D341Med (cell line): Measurements from ENCODE around the gene PCDH9.
"Not testable (repeated sequence)": the region's sequence is repeated elsewhere in the genome, so short reads cannot be mapped to it uniquely, and the experiment has no call there.

Experiments
- DNase-seq: peaks from one replicate; pipeline ENCODE4 v3.0.0; 2012; ENCODE audit warnings: low spot score

Gene PCDH9

DNA sequence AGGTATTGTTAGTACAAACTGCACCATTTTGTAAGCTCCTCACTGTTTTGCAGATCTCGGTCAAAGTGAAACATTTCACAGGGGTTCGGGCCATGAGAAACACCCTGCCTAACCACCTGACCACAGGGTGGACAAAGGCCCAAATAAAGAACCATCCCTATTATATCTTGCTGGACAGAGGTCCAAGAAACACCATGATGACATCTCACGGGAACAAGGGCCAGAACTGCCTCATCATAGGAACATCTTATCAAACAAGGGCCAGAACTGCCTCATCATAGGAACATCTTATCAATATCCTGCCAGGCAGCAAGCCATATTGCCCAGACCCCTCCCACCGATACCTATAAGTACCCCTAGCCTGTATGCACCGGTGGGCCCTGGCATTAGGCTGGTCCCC, 99.7 kb downstream of the PCDH9 start:
- no peak for DNase-seq

DNA sequence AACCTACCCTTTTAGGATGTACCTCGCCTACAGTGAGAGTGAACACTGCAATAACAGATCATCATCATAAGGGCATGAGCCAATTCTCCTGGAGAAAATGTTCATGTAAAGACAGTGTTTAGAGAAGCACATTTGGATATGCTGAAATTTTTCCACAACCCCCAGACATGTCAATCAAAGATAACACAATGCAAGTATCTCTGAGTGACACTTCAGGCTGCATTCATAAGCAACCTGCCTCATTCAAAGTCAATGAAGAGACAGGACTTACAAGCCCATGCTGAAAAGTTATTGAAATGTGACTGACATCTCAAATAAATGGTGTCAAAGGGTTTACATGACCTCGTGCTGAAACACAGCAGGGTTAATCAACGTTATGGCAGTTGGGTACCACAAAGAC, 102.0 kb downstream of the PCDH9 start:
- no peak for DNase-seq

DNA sequence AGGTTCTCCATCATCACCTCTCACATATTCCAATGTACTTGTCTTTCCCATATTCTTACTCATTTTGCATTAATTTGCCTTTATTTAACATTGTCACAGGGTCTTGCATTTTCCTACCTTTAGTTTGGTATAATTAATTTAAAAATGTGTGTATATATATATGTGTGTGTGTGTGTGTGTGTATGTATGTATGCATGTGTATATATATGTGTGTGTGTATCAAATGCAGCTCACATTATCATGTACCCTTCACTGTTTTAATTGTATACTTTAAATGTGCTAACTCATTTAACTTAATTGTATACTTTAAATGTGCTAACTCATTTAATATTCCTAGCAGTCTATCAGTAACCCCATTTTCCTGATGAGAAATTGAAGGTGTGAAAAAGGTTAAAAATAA, 104.5 kb downstream of the PCDH9 start:
- DNase-seq = no peak

DNA sequence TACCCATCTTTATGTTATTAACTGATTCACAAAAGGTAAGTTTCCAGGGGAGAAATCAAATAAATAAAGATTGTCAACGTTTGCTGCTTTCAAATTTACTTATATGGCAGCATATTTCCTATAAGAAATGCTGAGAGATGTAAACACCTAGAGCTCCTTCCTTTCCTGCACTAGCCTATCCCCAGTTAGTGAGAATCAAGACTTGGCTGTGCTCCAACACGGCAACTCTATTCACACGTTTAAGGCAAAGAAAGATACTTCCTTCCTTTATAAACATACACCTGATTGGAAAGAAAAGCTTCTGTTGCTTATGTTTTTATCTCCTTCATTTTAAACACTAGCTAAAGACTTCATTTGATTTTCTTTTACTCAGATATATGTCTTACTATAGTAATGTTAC, 107.0 kb downstream of the PCDH9 start:
- DNase-seq = no peak

DNA sequence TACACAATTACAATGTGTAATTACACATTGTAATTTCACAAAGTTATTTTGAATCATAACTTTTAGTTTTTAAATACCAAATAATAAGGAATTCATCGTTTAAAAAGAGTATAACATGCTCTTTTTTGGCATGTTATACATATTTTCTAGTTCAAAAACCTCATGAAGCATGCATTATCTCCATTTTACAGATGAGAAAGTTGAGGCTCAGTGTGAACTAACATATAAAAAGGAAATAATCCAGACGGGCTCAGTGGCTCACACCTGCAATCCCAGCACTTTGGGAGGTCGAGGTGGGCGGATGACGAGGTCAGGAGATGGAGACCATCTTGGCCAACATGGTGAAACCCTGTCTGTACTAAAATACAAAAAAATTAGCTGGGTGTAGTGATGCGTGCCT, 107.9 kb downstream of the PCDH9 start:
- no peak for DNase-seq

DNA sequence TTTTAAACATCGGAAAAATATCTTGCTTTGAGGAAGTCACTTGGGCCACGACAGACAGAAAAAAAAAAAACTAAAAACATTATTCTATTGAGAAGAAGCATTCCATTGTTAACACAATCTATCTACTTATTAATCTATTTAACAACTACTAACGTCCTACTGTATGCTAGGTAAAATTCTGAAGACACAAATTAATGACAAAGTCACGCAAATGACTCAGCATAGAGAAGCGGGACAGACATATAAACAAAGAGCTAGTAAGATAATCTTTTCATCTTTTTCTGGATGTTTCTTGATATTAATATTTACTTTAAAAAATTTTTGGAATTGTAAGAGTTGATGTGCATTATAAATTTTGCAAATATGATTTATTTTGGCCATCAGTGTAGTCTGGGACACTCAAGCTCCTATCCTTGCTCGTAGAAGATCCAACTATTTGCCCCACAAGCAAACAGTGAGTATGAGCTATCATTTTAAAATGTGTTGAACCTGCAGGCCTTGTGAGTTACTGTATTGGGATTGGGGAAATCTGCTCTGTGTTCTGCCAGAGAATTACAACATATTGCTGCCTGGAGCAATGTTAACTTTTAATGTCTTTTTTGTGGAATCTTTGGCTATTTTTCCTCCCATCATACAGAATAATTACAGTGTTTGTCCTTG, 109.1 kb downstream of the PCDH9 start:
- no peak for DNase-seq

DNA sequence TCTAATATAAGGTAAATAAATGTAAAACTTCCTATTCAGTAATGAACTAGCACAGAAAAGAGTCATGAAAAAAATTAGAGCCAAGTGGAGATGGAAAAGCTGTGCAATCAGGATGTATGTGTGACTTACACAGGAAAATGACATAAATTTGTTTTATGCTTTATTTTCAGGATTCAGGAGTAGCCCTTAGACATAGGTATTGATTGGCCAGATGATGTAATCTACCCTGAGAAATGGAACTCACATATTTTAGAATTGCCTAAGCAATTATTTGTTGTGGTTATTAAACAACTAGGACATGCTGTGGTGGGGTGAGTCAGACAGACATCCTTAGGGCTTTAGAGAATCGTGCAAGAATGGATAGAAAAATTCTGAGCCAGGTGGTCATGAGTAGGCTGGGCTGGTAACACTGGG, 110.6 kb downstream of the PCDH9 start:
- no peak for DNase-seq

DNA sequence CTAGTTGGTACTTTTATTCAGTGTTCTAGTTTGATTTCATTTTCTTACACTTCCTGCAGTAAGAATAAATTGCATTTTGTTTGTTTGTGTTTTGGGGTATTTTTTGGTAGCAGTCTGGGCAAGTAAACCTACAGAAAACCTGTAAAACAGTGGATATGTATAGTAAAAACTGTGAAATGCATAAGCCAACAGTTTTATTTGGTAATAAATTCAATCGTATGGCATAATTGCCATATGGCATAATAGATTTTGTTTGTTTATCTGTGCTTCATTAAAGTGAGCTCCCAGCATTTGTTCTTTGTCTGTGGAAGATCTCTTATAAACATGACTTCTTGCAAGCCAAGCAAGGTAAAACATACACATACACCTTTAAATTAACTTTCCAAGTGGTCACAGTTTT, 111.9 kb downstream of the PCDH9 start:
- no peak for DNase-seq

DNA sequence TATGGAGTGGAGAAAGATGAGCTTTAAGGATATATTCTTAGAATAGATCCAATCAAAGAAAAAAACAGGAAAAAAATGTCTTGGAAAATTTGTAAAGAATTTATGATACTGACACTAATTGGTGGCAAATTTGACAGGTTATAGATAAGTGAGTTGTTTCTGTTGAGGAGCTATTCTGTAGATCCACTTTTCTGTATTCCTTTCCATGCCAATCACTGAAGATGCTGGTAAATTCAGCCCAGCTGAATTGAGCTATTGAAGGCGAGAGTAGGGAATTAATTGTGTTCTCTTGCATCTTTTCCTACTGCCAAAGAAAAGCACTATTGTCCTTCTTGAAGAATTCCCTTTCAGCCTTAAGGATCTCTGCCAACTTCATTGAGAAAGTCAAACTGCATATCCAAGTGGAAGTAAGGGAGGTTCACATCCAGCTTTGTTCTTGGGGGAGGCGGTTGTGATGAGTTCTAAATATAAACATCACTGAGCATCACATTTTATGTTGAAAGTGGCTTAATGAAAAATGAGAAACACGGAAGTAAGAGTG, 113.1 kb downstream of the PCDH9 start:
- DNase-seq = no peak

DNA sequence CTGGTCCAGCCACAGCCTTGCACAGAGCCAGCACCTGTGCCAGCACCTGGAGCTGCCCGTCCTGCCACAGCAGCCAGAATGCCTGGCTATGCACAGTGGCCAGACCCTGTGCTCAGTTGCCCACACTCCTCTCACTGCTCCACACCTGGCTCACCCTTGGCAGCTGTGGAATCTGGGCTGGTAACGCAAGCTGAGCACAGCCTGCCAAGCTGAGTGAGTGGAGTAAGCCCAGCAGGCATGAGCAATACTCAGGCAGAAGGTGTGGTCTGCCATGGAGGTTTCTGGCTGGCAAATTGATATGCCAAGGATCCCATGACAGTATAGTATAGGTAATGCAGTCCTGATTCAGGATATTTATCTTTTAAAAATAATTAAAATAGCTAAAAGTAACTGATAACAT, 122.2 kb downstream of the PCDH9 start:
- no peak for DNase-seq

DNA sequence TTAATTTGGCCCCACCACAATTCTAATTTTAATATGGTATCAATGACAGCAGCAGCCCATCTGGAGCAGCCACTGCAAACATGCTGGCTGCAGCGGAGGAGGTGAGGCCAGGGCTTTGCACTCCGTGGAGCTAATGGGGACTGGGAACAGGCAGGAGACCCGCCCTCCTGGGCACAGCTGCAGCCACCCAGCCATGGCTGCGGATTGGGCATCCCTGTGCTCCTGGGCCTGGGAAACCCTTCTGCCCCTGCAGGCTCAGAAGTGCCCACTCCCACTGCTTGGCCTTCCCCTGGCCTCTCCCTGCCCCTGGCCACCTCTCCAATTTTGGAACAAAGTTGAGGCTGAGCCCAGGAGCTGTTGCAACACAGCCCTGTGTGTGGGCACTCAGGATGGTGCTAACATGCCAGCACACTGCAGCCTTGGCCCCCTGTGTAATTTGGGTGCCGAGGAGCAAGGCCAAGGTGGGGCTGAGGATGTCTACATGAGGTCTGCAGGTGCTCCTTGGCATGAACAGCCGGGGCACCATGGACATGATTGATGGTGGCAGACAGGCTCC, 123.6 kb downstream of the PCDH9 start:
- no peak for DNase-seq

DNA sequence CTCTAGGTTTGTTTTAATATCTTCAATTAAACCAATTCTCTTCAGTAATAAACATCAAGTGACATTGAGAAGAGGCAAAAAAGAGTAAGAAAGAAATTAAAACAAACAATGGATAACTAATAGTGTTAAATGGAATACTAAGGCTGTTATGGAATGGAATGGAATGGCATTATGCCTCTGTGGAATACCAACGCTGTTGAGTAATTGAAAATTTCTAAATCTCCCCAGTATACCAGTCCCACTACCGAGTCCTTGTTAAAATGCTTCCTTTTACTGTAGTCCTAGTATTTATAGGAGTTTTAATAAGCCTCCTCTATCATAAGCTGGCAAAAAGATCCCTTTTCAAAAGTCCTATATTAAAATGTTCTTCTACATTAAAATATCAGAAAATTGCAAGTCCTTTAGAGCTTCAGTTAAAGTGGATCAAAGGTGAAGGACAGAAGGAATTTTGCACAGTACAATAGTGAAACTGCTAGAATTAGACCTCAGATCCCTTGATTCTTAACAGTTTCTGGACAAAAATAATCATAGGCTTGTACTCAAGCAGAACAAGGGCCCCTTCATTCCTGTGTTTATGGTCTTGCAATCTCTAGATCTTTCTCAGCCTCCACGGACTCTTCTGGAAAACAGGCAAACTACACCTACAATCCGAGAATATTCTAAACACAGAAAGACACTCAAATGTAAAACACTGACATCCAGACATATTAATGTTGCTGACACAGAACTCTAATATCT, 128.2 kb downstream of the PCDH9 start:
- no peak for DNase-seq

DNA sequence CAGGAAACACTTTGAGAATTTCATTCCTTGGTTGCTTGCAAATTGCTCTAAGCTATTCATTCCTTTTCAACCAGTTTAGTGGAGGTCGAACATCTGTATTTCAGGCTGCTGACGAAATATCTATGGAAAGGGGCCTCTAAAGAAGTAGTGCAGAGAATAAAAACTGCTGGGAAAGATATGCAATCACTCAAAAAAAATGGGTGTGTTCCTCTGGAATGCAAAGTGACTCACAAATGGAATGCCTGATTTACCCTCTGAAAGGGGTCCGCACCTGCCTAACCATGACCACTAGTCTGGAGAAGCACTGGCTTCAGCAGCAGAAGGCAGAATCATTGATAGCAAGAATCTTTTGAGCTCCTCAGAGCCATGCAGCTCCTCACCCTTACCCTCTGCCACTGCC, 129.4 kb downstream of the PCDH9 start:
- no peak for DNase-seq

DNA sequence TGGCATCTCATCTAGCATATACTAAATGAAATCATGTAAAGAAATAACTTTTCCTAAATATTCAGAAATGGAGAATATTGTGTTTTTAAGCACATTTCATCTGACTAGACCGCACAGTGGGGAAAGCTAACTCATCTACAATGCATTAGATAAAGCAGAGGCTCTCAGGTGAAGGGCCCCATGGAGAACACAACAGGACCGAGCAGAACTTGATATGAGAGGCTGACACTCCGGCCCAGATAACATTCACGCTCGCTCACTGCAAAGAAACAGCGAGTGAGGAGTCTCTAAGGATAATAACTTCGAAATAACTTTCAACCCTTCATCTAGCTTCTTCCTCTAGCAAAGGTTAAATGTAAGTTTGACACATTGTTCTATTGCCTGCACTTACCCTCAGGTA, 130.6 kb downstream of the PCDH9 start:
- DNase-seq = no peak

DNA sequence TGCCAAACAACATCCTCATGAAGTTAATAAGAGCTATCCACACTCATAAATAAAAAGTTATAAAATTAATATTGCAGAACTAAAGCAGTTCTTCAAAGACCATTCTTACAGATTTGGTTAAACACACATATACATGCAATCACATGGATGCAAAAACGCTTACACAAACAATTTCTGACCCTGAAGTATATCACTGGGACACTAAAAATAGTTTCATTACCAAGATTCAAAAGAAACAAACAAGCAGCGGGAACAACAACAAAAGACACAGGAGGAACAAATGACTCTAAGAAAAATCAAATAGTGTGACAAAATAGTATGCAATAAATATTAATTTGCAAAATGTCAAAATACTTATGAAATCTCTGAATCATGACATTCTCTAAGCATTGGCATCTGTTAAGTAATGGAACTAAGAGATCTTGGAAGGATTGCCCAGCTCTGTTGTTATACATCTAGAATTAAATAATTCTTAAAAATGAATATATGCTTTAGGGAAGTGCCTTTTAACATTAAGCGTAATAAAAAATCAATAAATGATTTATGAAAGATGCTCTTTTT, 132.2 kb downstream of the PCDH9 start:
- no peak for DNase-seq

DNA sequence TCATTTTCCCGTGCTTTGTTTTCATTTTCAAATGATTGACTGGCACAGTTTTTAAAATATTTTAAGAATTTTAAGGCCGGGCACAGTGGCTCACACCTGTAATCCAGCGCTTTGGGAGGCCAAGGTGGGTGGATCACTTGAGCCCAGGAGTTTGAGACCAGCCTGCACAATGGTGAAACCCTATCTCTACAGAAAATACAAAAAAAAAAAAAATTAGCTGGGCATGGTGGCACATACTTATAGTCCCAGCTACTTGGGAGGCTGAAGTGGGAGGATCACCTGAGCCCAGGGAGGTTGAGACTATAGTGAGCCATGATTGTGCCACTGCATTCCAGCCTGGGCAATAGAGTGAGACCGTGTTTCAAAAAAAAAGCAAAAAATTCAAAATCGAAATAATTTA, 133.2 kb downstream of the PCDH9 start:
- DNase-seq = not testable (repeated sequence)

DNA sequence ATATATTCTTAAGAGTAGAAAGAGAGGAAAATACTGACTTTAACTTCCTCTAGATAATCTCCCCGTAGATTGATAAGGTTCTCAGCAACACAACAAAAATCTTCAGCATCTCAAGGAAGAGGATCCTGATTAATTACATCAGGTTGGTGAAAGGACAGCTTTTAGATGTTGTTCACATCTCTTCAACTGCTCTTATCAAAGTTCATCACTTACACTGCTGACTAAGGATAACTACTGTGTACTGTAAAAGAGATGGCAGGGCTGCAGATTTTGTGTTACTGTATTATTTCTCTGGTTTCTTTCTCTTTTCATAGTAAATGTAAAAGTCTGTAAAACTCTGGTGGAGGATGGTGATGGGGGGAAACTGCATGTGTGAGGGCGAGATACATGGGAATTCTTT, 133.7 kb downstream of the PCDH9 start:
- DNase-seq = no peak

DNA sequence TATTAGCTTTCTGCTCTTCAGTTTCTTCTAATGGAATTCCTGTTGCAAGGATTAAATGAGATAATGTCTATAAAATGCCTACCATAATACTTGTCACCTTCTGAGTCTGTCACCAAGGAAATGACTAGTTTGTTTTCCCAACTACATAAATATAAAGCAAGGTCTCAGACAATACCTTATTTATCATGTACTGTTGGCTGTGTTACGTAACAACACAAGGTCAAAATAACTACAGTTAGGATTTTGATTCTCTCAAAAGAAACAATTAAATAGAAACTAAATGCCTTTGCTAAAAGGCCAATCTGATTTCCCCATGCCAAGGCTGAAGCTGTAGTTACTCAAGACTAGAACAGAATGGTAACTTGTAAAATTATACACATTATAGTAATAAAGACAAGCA, 134.5 kb downstream of the PCDH9 start:
- DNase-seq = no peak

DNA sequence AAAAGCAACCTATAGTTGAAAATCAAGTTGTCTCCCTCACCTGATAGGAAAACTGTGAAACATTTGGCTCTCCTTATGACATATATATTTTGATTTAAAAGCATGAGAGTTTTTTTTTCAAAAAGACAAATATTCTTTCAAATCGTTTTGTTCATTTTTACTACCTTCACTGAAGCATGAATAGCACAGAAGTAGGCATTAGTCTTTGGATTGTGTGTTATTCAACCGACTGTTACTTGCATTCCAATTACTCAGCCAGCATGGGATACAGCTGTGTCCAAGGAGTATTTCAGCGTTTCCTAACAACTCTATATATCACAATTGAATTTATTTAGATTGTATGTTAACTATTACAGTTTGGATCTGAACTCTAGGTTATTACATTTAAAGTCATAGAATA, 135.2 kb downstream of the PCDH9 start:
- no peak for DNase-seq

DNA sequence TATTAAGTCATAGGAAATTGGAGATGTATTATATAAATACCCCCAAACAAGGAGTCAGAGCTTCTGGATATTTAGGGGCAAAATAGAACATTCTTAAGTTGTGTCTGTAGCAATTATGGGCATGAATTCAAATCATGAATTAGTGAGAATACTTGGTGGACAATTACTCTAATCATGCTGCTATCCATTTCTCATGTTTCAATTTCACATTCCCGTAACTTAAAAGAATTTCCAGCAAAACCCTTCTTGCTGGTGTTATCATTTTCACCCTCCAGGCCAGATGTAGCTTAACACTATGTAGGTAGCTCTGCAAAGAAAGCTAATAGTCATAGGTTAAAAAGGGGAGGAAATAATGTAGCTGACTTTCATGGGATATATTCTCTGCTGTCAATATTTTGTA, 136.1 kb downstream of the PCDH9 start:
- DNase-seq = no peak

DNA sequence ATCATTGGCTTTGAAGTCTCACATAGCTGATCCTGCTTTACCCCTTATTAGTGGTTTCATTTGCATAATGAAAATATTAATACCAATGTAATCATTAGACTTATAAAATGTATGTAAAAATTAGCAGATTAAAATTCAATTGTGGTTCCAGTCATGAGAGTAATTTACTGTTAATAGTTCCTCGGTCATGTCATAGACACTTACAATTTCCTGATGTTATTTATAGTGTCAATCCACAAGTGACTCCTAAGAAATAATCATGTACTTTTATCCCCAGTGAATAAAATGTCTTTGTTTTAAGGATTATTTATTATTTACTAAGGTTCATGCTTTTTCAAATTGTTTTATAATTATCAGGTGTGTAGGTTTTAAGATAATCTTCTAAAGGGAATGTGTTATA, 138.5 kb downstream of the PCDH9 start:
- DNase-seq = no peak

DNA sequence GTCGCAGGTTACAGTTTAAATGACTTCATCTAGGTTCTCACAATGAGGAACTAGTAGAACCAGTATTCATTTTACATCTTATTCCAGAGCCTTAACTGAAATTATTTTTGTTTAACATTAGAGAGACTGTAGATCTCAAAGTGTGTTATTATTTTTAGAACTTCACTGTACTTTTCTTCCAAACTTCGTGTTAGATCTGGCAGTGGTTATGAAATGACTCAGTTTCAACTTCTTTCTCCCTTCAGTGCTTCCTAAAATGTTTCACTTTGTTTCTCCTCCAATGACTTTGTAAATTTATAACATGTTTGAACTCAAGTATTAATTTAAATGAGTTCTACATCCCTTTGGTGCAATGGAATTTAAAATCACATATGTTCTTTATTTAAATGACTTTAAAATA, 139.3 kb downstream of the PCDH9 start:
- DNase-seq = no peak

DNA sequence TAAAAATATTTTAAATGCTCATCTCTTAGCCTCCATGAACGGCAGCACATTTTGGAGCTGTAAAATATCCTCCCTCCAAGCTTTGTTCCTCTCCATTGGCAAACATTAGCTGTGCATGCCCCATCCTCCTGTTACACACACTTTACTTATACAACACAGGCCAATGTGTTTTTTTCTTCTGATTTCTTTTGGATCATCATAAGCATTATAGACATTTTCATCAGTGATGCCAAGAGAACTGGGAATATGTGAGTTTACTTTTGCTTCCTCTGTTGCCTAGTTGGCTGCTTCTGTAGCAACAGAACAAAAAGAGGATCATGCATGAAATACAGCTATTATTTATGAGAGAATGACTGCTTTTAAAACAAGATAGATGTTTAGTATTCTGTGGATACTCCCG, 142.6 kb downstream of the PCDH9 start:
- DNase-seq = no peak
